ENCODE data around the gene UNC13B.

UNC13B gene

DNA sequence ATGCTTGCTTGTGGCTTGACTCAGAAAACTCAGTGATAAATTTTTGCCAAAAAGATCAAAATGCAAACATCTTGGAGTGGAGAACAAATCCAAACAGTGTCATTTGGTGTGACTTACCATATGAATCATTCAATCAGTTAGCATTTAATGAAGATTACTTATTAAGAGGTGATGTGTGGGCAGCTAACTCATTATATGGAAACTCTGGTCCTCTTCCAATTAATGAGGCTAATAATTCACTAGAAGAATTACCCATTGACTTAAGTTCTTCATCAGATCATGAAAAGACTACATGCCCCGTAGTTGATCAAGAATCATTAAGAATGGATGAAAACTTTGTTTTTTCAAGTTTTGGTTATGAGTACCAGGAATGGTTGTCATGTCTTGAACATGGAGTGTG lies 141.8 kb downstream of the UNC13B start:
- H3K36me3 ChIP-seq (ENCODE audit: control insufficient read depth in 4 of 4, insufficient read depth in 4 of 4, low read length in 3 of 4): no peaks in the 10 kb centered on the region
- ChIA-PET POLR2A (no interaction called here), CTCF (no interaction called here)
- no CpG with 5 or more reads among the region's 1 CpG for WGBS (ENCODE audit: insufficient coverage)
- DNase-seq: no peak
- no peak overlapping the region for H3K4me3 ChIP-seq (ENCODE audit: control insufficient read depth in 1 of 7, extremely low read depth in 1 of 7, insufficient read depth in 4 of 7, low read depth in 2 of 7, low read length in 6 of 7)
- H3K27me3 ChIP-seq (replicated peaks in 2 of 5; ENCODE audit: control insufficient read depth in 4 of 5, insufficient read depth in 5 of 5, low read length in 4 of 5): no peaks in the 10 kb centered on the region
- H3K4me1 ChIP-seq (ENCODE audit: control extremely low read depth in 1 of 4, control insufficient read depth in 4 of 4, insufficient read depth in 4 of 4, low read length in 3 of 4): no peaks in the 10 kb centered on the region
- no peaks in the 10 kb centered on the region for H3K9me3 ChIP-seq (ENCODE audit: control extremely low read depth in 1 of 5, control insufficient read depth in 4 of 5, insufficient read depth in 2 of 5, low read depth in 1 of 5, low read length in 4 of 5)
- H3K27ac ChIP-seq (ENCODE audit: insufficient read depth in 1 of 2, low read depth in 1 of 2, low read length in 2 of 2, poor library complexity in 1 of 2, severe bottlenecking in 2 of 2): no peak overlapping the region

GRCh38 chr9:35306283-35306682 lies 144.5 kb downstream of the UNC13B start:
- Histone ChIP-seq H3K36me3 (ENCODE audit: control insufficient read depth in 4 of 4, insufficient read depth in 4 of 4, low read length in 3 of 4) (no peaks in the 10 kb centered on the region), H3K27ac (ENCODE audit: insufficient read depth in 1 of 2, low read depth in 1 of 2, low read length in 2 of 2, poor library complexity in 1 of 2, severe bottlenecking in 2 of 2) (no peak overlapping the region), H3K4me3 (ENCODE audit: control insufficient read depth in 1 of 7, extremely low read depth in 1 of 7, insufficient read depth in 4 of 7, low read depth in 2 of 7, low read length in 6 of 7) (no peak overlapping the region), H3K4me1 (ENCODE audit: control extremely low read depth in 1 of 4, control insufficient read depth in 4 of 4, insufficient read depth in 4 of 4, low read length in 3 of 4) (no peaks in the 10 kb centered on the region), H3K27me3 (replicated peaks in 2 of 5; ENCODE audit: control insufficient read depth in 4 of 5, insufficient read depth in 5 of 5, low read length in 4 of 5) (no peaks in the 10 kb centered on the region), H3K9me3 (ENCODE audit: control extremely low read depth in 1 of 5, control insufficient read depth in 4 of 5, insufficient read depth in 2 of 5, low read depth in 1 of 5, low read length in 4 of 5) (no peaks in the 10 kb centered on the region)
- ChIA-PET CTCF (interaction anchor here (1.1 kb wide), 1 partner anchor 102 kb away, joined by 3 read pairs; no protein-coding TSS in a partner anchor), POLR2A (no interaction called here)
- DNase-seq: no peak
- WGBS (ENCODE audit: insufficient coverage): 86% methylated on average over 1 of the region's 1 CpG

DNA sequence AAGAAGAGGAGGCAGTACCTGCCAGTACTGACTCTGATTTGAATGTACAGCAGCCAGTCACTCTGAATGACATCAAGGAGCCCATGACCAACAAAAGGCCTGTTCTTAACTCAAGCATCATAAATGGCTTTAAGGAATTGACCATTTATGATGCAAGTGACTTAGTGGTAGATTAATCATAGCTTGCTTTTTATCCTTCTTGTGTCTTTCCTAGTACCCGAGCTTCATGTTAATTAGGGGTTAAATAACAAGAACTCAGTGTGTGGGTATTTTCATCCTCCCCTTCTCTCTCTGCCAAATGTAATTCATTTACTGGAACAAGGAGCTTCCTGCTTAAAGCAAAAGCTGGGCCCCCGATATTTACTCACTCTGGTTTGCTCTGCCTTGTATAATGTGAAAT lies 146.5 kb downstream of the UNC13B start:
- H3K27me3 ChIP-seq (replicated peaks in 2 of 5; ENCODE audit: control insufficient read depth in 4 of 5, insufficient read depth in 5 of 5, low read length in 4 of 5): no peaks in the 10 kb centered on the region
- peaks cover 0 to 3% (median 0%) of the 10 kb centered on the region in 4 experiments for H3K36me3 ChIP-seq (ENCODE audit: control insufficient read depth in 4 of 4, insufficient read depth in 4 of 4, low read length in 3 of 4)
- ChIA-PET POLR2A (interaction anchor here (0.6 kb wide), 1 partner anchor 1003 kb away, joined by 3 read pairs; no protein-coding TSS in a partner anchor), CTCF (interaction anchor here (1.0 kb wide), 1 partner anchor 170 kb away, joined by 3 read pairs; no protein-coding TSS in a partner anchor)
- no peak overlapping the region for H3K27ac ChIP-seq (ENCODE audit: insufficient read depth in 1 of 2, low read depth in 1 of 2, low read length in 2 of 2, poor library complexity in 1 of 2, severe bottlenecking in 2 of 2)
- 100% methylated on average over 1 of the region's 2 CpGs for WGBS (ENCODE audit: insufficient coverage)
- H3K4me3 ChIP-seq (ENCODE audit: control insufficient read depth in 1 of 7, extremely low read depth in 1 of 7, insufficient read depth in 4 of 7, low read depth in 2 of 7, low read length in 6 of 7): no peak overlapping the region
- no peak for DNase-seq
- H3K4me1 ChIP-seq (ENCODE audit: control extremely low read depth in 1 of 4, control insufficient read depth in 4 of 4, insufficient read depth in 4 of 4, low read length in 3 of 4): no peaks in the 10 kb centered on the region
- no peaks in the 10 kb centered on the region for H3K9me3 ChIP-seq (ENCODE audit: control extremely low read depth in 1 of 5, control insufficient read depth in 4 of 5, insufficient read depth in 2 of 5, low read depth in 1 of 5, low read length in 4 of 5)

- Histone ChIP-seq H3K9me3 (ENCODE audit: control extremely low read depth in 1 of 5, control insufficient read depth in 4 of 5, insufficient read depth in 2 of 5, low read depth in 1 of 5, low read length in 4 of 5) (no peaks in the 10 kb centered on the region), H3K4me1 (ENCODE audit: control extremely low read depth in 1 of 4, control insufficient read depth in 4 of 4, insufficient read depth in 4 of 4, low read length in 3 of 4) (no peaks in the 10 kb centered on the region), H3K4me3 (ENCODE audit: control insufficient read depth in 1 of 7, extremely low read depth in 1 of 7, insufficient read depth in 4 of 7, low read depth in 2 of 7, low read length in 6 of 7) (no peak overlapping the region), H3K27ac (ENCODE audit: insufficient read depth in 1 of 2, low read depth in 1 of 2, low read length in 2 of 2, poor library complexity in 1 of 2, severe bottlenecking in 2 of 2) (no peak overlapping the region), H3K36me3 (ENCODE audit: control insufficient read depth in 4 of 4, insufficient read depth in 4 of 4, low read length in 3 of 4) (peaks cover 0 to 3% (median 0%) of the 10 kb centered on the region in 4 experiments), H3K27me3 (replicated peaks in 2 of 5; ENCODE audit: control insufficient read depth in 4 of 5, insufficient read depth in 5 of 5, low read length in 4 of 5) (no peaks in the 10 kb centered on the region)
- CTCF ChIA-PET: no interaction called here
- POLR2A ChIA-PET: no interaction called here
- WGBS (ENCODE audit: insufficient coverage): no CpG with 5 or more reads among the region's 5 CpGs
- DNase-seq: peak; percentile 15 to 66 (median 42)
These were observed 150.3 kb downstream of the UNC13B start for GRCh38 chr9:35311891-35312639.

GRCh38 chr9:35313460-35313859 lies 151.7 kb downstream of the UNC13B start:
- Histone ChIP-seq H3K4me1 (ENCODE audit: control extremely low read depth in 1 of 4, control insufficient read depth in 4 of 4, insufficient read depth in 4 of 4, low read length in 3 of 4) (no peaks in the 10 kb centered on the region), H3K4me3 (ENCODE audit: control insufficient read depth in 1 of 7, extremely low read depth in 1 of 7, insufficient read depth in 4 of 7, low read depth in 2 of 7, low read length in 6 of 7) (no peak overlapping the region), H3K27ac (ENCODE audit: insufficient read depth in 1 of 2, low read depth in 1 of 2, low read length in 2 of 2, poor library complexity in 1 of 2, severe bottlenecking in 2 of 2) (no peak overlapping the region), H3K9me3 (ENCODE audit: control extremely low read depth in 1 of 5, control insufficient read depth in 4 of 5, insufficient read depth in 2 of 5, low read depth in 1 of 5, low read length in 4 of 5) (no peaks in the 10 kb centered on the region), H3K36me3 (ENCODE audit: control insufficient read depth in 4 of 4, insufficient read depth in 4 of 4, low read length in 3 of 4) (peaks cover 0 to 3% (median 0%) of the 10 kb centered on the region in 4 experiments), H3K27me3 (replicated peaks in 2 of 5; ENCODE audit: control insufficient read depth in 4 of 5, insufficient read depth in 5 of 5, low read length in 4 of 5) (no peaks in the 10 kb centered on the region)
- CTCF ChIA-PET: no interaction called here
- no peak for DNase-seq
- 100% methylated on average over 2 of the region's 4 CpGs for WGBS (ENCODE audit: insufficient coverage)
- POLR2A ChIA-PET: no interaction called here

- CTCF ChIA-PET: no interaction called here
- H3K36me3 ChIP-seq (ENCODE audit: control insufficient read depth in 4 of 4, insufficient read depth in 4 of 4, low read length in 3 of 4): peaks cover 0 to 3% (median 0%) of the 10 kb centered on the region in 4 experiments
These were observed 152.1 kb downstream of the UNC13B start for GRCh38 chr9:35313916-35314315.

GRCh38 chr9:35318741-35319140 lies 156.9 kb downstream of the UNC13B start:
- no peak for DNase-seq
- no peaks in the 10 kb centered on the region for H3K27me3 ChIP-seq (replicated peaks in 2 of 5; ENCODE audit: control insufficient read depth in 4 of 5, insufficient read depth in 5 of 5, low read length in 4 of 5)
- WGBS (ENCODE audit: insufficient coverage): no CpG with 5 or more reads among the region's 1 CpG
- no peaks in the 10 kb centered on the region for H3K4me1 ChIP-seq (ENCODE audit: control extremely low read depth in 1 of 4, control insufficient read depth in 4 of 4, insufficient read depth in 4 of 4, low read length in 3 of 4)
- H3K36me3 ChIP-seq (ENCODE audit: control insufficient read depth in 4 of 4, insufficient read depth in 4 of 4, low read length in 3 of 4): no peaks in the 10 kb centered on the region
- CTCF ChIA-PET: no interaction called here
- H3K9me3 ChIP-seq (ENCODE audit: control extremely low read depth in 1 of 5, control insufficient read depth in 4 of 5, insufficient read depth in 2 of 5, low read depth in 1 of 5, low read length in 4 of 5): no peaks in the 10 kb centered on the region
- no peak overlapping the region for H3K4me3 ChIP-seq (ENCODE audit: control insufficient read depth in 1 of 7, extremely low read depth in 1 of 7, insufficient read depth in 4 of 7, low read depth in 2 of 7, low read length in 6 of 7)
- POLR2A ChIA-PET: interaction anchor here (0.6 kb wide), 1 partner anchor 492 kb away, joined by 3 read pairs; no protein-coding TSS in a partner anchor
- no peak overlapping the region for H3K27ac ChIP-seq (ENCODE audit: insufficient read depth in 1 of 2, low read depth in 1 of 2, low read length in 2 of 2, poor library complexity in 1 of 2, severe bottlenecking in 2 of 2)

More at GRCh38 chr9:35313916-35314315, 152.1 kb downstream of the UNC13B start:
- 100% methylated on average over 2 of the region's 4 CpGs for WGBS (ENCODE audit: insufficient coverage)
- Histone ChIP-seq H3K4me1 (ENCODE audit: control extremely low read depth in 1 of 4, control insufficient read depth in 4 of 4, insufficient read depth in 4 of 4, low read length in 3 of 4) (no peaks in the 10 kb centered on the region), H3K27ac (ENCODE audit: insufficient read depth in 1 of 2, low read depth in 1 of 2, low read length in 2 of 2, poor library complexity in 1 of 2, severe bottlenecking in 2 of 2) (no peak overlapping the region), H3K27me3 (replicated peaks in 2 of 5; ENCODE audit: control insufficient read depth in 4 of 5, insufficient read depth in 5 of 5, low read length in 4 of 5) (no peaks in the 10 kb centered on the region), H3K4me3 (ENCODE audit: control insufficient read depth in 1 of 7, extremely low read depth in 1 of 7, insufficient read depth in 4 of 7, low read depth in 2 of 7, low read length in 6 of 7) (no peak overlapping the region), H3K9me3 (ENCODE audit: control extremely low read depth in 1 of 5, control insufficient read depth in 4 of 5, insufficient read depth in 2 of 5, low read depth in 1 of 5, low read length in 4 of 5) (no peaks in the 10 kb centered on the region)
- POLR2A ChIA-PET: no interaction called here
- DNase-seq: no peak

Measured in common myeloid progenitor, CD34-positive (primary cell).